Cardiac muscle cell (in vitro differentiated cells and primary cell): ENCODE results near the gene ZFPM1. TPM values are rescaled to one million over a fixed set of nuclear protein-coding genes. Genes with fewer than 3 reads are reported as not detected.

Experiments
- DNase-seq, 2 donors: peaks; one replicate each; pipeline versions ENCODE4 v3.0.0 to v3.0.0-alpha.2; 2010 to 2017; ENCODE audit warnings: low read depth in 1 of 2, low spot score in 1 of 2
- H3K27ac ChIP-seq: fragments of 200-600 bp; sonication (generic); 2 replicates; pipeline ENCODE4 v1.5.1; 2016
- H3K27me3 ChIP-seq: fragments of 200-600 bp; sonication (generic); 2 replicates; pipeline ENCODE4 v1.6.0; 2016; ENCODE audit warnings: control low read depth
- H3K36me3 ChIP-seq: fragments of 200-600 bp; sonication (generic); 2 replicates; pipeline ENCODE4 v1.5.1; 2016; ENCODE audit warnings: control low read depth
- H3K4me1 ChIP-seq: fragments of 200-600 bp; sonication (generic); 2 replicates; pipeline ENCODE4 v1.8.1; 2017; ENCODE audit warnings: low read depth, mild to moderate bottlenecking, mixed run types
- H3K4me3 ChIP-seq: fragments of 200-600 bp; sonication (generic); 2 replicates; pipeline ENCODE4 v1.5.1; 2016; ENCODE audit warnings: mild to moderate bottlenecking
- H3K9me3 ChIP-seq: fragments of 200-600 bp; sonication (generic); 2 replicates; pipeline ENCODE4 v1.5.1; 2017; ENCODE audit warnings: low read depth, mild to moderate bottlenecking, control low read depth
- CTCF ChIP-seq: IDR thresholded peaks from 2 replicates; pipeline ENCODE4 v1.5.1; 2012; ENCODE audit warnings: low read depth, mild to moderate bottlenecking, low read length
- polyA plus RNA-seq: library from polyadenylated mRNA; unstranded; fragments of >200 nt; fragmentation: Nextera tagmentation; extraction: Ambion mirVana; gene quantifications from 2 replicates; pipeline ENCODE4 v1.2.1, GENCODE V29; 2016
- total RNA-seq: library from RNA; depleted of rRNA; stranded (reverse); fragments of >200 nt; gene quantifications from 2 replicates; pipeline ENCODE4 v1.2.3, GENCODE V29; 2016

ZFPM1 gene
- total and polyA plus RNA-seq, 2 experiments from 2014 or later, result 7.6 to 9.4 TPM

GRCh38 chr16:88444826-88445582 is 8.1 kb upstream of the ZFPM1 start:
- Histone ChIP-seq H3K36me3 (no peaks in the 10 kb centered on the region), H3K27ac (no peak overlapping the region), H3K4me3 (no peak overlapping the region), H3K27me3 (no peaks in the 10 kb centered on the region), H3K4me1 (peaks cover 7% of the 10 kb centered on the region), H3K9me3 (no peaks in the 10 kb centered on the region)
- TF ChIP-seq CTCF, result no peak
- no peak for DNase-seq

DNA sequence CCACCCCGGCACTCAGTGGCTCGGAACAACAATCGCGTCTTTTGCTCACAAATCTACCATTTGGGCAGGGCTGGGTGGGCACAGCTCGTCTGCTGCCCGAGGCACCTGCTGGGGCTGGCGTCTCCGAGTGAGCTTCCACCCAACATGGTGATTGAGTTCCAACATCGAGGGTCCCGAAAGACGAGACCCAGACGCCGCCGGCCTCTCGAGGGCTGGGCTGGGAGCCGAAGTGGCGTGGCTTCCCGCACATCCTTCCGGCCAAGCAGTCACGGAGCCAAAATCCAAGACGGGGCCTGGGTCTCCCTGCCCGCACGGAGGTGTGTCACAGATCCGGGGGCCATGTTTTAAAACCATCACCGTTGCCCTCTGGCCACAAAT is 7.5 kb upstream of the ZFPM1 start:
- no peak for TF ChIP-seq CTCF
- Histone ChIP-seq H3K4me1 (peaks cover 7% of the 10 kb centered on the region), H3K9me3 (no peaks in the 10 kb centered on the region), H3K36me3 (no peaks in the 10 kb centered on the region), H3K27ac (no peak overlapping the region), H3K4me3 (no peak overlapping the region), H3K27me3 (no peaks in the 10 kb centered on the region)
- no peak for DNase-seq

DNA sequence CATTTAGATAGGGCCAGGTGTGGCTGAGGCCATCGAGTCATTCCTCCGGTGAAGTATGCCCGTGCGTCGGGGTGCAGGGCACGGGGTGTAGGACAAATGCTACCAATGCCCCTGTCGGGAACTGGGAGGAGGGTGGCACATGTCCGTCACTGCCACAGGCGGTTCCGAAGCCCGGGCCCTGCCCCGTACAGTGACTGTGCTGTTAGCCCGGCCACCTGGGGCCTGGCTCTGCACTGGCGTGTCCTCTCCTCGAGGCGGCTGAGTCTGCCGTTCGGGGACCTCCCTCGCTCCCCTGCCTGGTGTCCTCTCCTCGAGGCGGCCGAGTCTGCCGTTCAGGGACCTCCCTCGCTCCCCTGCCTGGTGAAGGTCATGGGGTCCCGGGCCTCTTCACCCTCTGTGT is 7.0 kb upstream of the ZFPM1 start:
- H3K4me1 ChIP-seq, result peaks cover 7% of the 10 kb centered on the region
- H3K36me3 ChIP-seq, result no peaks in the 10 kb centered on the region
- H3K9me3 ChIP-seq, result no peaks in the 10 kb centered on the region
- TF ChIP-seq CTCF, result no peak
- no peak for DNase-seq
- H3K27ac ChIP-seq, result no peak overlapping the region
- H3K27me3 ChIP-seq, result no peaks in the 10 kb centered on the region
- H3K4me3 ChIP-seq, result no peak overlapping the region

GRCh38 chr16:88446736-88447135 is 6.3 kb upstream of the ZFPM1 start:
- Histone ChIP-seq H3K4me3 (no peak overlapping the region), H3K27ac (no peak overlapping the region), H3K4me1 (peaks cover 7% of the 10 kb centered on the region), H3K9me3 (no peaks in the 10 kb centered on the region), H3K36me3 (no peaks in the 10 kb centered on the region), H3K27me3 (no peaks in the 10 kb centered on the region)
- DNase-seq, result no peak
- TF ChIP-seq CTCF, result no peak

GRCh38 chr16:88447881-88448280 is 5.2 kb upstream of the ZFPM1 start:
- Histone ChIP-seq H3K4me3 (no peak overlapping the region), H3K36me3 (no peaks in the 10 kb centered on the region), H3K27ac (no peak overlapping the region), H3K9me3 (no peaks in the 10 kb centered on the region), H3K4me1 (peaks cover 7% of the 10 kb centered on the region), H3K27me3 (no peaks in the 10 kb centered on the region)
- DNase-seq, result peak in 1 of 2 donors; percentile 12
- no peak for TF ChIP-seq CTCF
